K562 (cell line): ENCODE results near the gene PLTP. TPM values are rescaled to one million over a fixed set of nuclear protein-coding genes. Genes with fewer than 3 reads are reported as not detected.

Source experiments
- ATAC-seq: fragments of 200-7000 bp; cut with Tn5 transposase; 3 replicates; pipeline ENCODE4 v1.9.1; 2020; ENCODE audit warnings: moderate library complexity
- BruUV-seq: library from RNA; stranded (reverse); fragments of 400-500 nt; replicated peaks from 2 replicates; lab custom pipeline; 2021; lab: Mats Ljungman, UMichigan
- CTCF ChIA-PET: fragments of 300-600 bp; formaldehyde crosslinking; extraction: SDS; loops from one replicate; lab custom pipeline; 2021; ENCODE audit warnings: low intra/inter-chr PET ratio; lab: Yijun Ruan, JAX
- POLR2A ChIA-PET: fragments of 300-600, 350-650 bp; sonication (Branson Sonifier 250); formaldehyde crosslinking; extraction: SDS; loops from one replicate; lab custom pipeline; 2021; ENCODE audit warnings: antibody characterized with exemption, inconsistent platforms; lab: Yijun Ruan, JAX
- DNase-seq, 4 experiments: peaks; one replicate each; pipeline versions ENCODE4 v3.0.0 to v3.0.0-alpha.2; 2011 to 2018; ENCODE audit warnings: low spot score in 3 of 4, mixed read lengths in 3 of 4; ENCODE audit errors: extremely low read depth in 1 of 4
- FAIRE-seq: peaks from 2 replicates; lab custom pipeline; 2011; peaks lifted over from hg19 to GRCh38; lab: Jason Lieb, UNC
- H2AFZ ChIP-seq: 2 replicates; pipeline ENCODE4 v1.6.0; 2011; ENCODE audit warnings: low read depth, low read length, control low read depth, inconsistent platforms
- H3K27ac ChIP-seq: fragments of 200-600 bp; 3 replicates; pipeline ENCODE4 v1.8.0; 2011; ENCODE audit warnings: low read depth, mild to moderate bottlenecking, control low read depth, inconsistent platforms, low read length, moderate library complexity, mixed read lengths; ENCODE audit errors: extremely low read depth
- H3K27me3 ChIP-seq, 2 experiments: fragments of 300-600 bp in 1 of 2; 2 replicates in 1 of 2; 3 replicates in 1 of 2; pipeline versions ENCODE4 v1.6.0 to v1.8.0; 2011; ENCODE audit warnings: inconsistent platforms in 2 of 2, low read length in 2 of 2, mild to moderate bottlenecking in 1 of 2, mixed read lengths in 1 of 2, moderate library complexity in 1 of 2; ENCODE audit not compliant: control insufficient read depth in 2 of 2, insufficient read depth in 2 of 2
- H3K36me3 ChIP-seq: fragments of 300-600 bp; 3 replicates; pipeline ENCODE4 v1.8.0; 2011; ENCODE audit warnings: mild to moderate bottlenecking, low read length, inconsistent platforms; ENCODE audit not compliant: control insufficient read depth, insufficient read depth
- H3K4me1 ChIP-seq, 2 experiments: fragments of 200-600 bp in 1 of 2; replicated peaks in 1 of 2; 2 replicates in 1 of 2; 3 replicates in 1 of 2; pipeline versions ENCODE4 v1.5.1 to v1.8.0; 2011; ENCODE audit warnings: inconsistent platforms in 2 of 2, low read length in 2 of 2, mild to moderate bottlenecking in 1 of 2, mixed read lengths in 1 of 2, moderate library complexity in 1 of 2; ENCODE audit not compliant: control insufficient read depth in 2 of 2, insufficient read depth in 2 of 2
- H3K4me2 ChIP-seq: 2 replicates; pipeline ENCODE4 v1.6.1; 2011; ENCODE audit warnings: low read length, control low read depth, inconsistent platforms, mixed read lengths; ENCODE audit not compliant: insufficient read depth
- H3K4me3 ChIP-seq: fragments of 200-600 bp; sonication (generic), shearing (Covaris generic); 2 replicates; pipeline ENCODE4 v1.5.1; 2016; ENCODE audit warnings: control low read depth, inconsistent platforms
- H3K79me2 ChIP-seq: fragments of 200-600 bp; 3 replicates; pipeline ENCODE4 v1.8.0; 2011; ENCODE audit warnings: low read length, inconsistent platforms; ENCODE audit not compliant: control insufficient read depth, insufficient read depth
- H3K9ac ChIP-seq, 2 experiments: 2 replicates each; pipeline versions ENCODE4 v1.6.0 to v1.6.1; 2011; ENCODE audit warnings: low read depth in 2 of 2, low read length in 2 of 2, control low read depth in 1 of 2, inconsistent platforms in 1 of 2, mild to moderate bottlenecking in 1 of 2, mixed read lengths in 1 of 2; ENCODE audit not compliant: insufficient read depth in 1 of 2
- H3K9me1 ChIP-seq: one replicate; pipeline ENCODE4 v1.6.0; 2011; ENCODE audit warnings: inconsistent platforms, mild to moderate bottlenecking, low read length, moderate library complexity; ENCODE audit not compliant: control insufficient read depth, insufficient read depth
- H3K9me3 ChIP-seq: replicated peaks from 2 replicates; pipeline ENCODE4 v1.5.1; 2011; ENCODE audit warnings: low read depth, low read length, inconsistent platforms; ENCODE audit not compliant: control insufficient read depth, insufficient read depth
- H4K20me1 ChIP-seq: replicated peaks from 2 replicates; pipeline ENCODE4 v1.6.1; 2011; ENCODE audit warnings: low read length, inconsistent platforms, mixed read lengths; ENCODE audit not compliant: control insufficient read depth, insufficient read depth
- ATF3 ChIP-seq, 2 experiments: fragments of 450-650 bp in 1 of 2; sonication (generic) in 1 of 2; formaldehyde crosslinking in 1 of 2; IDR thresholded peaks in 1 of 2; conservative IDR thresholded peaks in 1 of 2; 2 replicates each; pipeline versions ENCODE4 v1.6.1 to v1.8.1; 2016 to 2023; ENCODE audit warnings: mild to moderate bottlenecking in 2 of 2, moderate library complexity in 2 of 2, inconsistent platforms in 1 of 2, missing genetic modification reagents in 1 of 2
- TSHZ1 ChIP-seq: fragments of 250-450 bp; sonication (Bioruptor Pico); IDR thresholded peaks from 2 replicates; pipeline ENCODE4 v1.4.0; 2020; ENCODE audit warnings: mild to moderate bottlenecking, moderate library complexity
- WGBS: fragments of 100-300 bp; shearing (Covaris generic); methylation state at CpG from one replicate; pipeline ENCODE4 v1.1.6; 2016; ENCODE audit warnings: low coverage, mixed read lengths; ENCODE audit not compliant: insufficient coverage; ENCODE audit errors: missing lambda C conversion rate; 5-methylcytosine and 5-hydroxymethylcytosine counted together
- in situ Hi-C: fragments of 300-500 bp; cut with MboI; formaldehyde crosslinking; loops from 4 replicates; pipeline ENCODE4 v1.15.0; 2018; ENCODE audit warnings: inconsistent platforms, mixed read lengths
- intact Hi-C: fragments of 100-400 bp; cut with micrococcal nuclease; formaldehyde crosslinking; loops from 2 replicates; pipeline ENCODE4 v1.14.2; 2022
- polyA plus RNA-seq, 8 experiments: library from polyadenylated mRNA; depleted of rRNA in 4 of 8; stranded (reverse) in 5 of 8; unstranded in 3 of 8; fragments of >200 nt; fragmentation: Nextera tagmentation in 2 of 8; fragmentation: Illumina TruSeq in 1 of 8; extraction: Ambion mirVana in 2 of 8; extraction: Trizol in 1 of 8; gene quantifications; 2 replicates each; pipeline versions ENCODE4 v1.2.1 to v1.2.3, GENCODE V29; 2011 to 2014; ENCODE audit warnings: inconsistent platforms in 1 of 8, missing spikeins in 1 of 8
- total RNA-seq, 7 experiments: library from RNA; depleted of rRNA in 6 of 7; stranded (reverse); fragments of >200 nt in 6 of 7; fragmentation: Illumina TruSeq in 2 of 7; extraction: Trizol in 2 of 7; gene quantifications; 2 replicates each; pipeline versions ENCODE4 v1.2.1 to v1.2.3, GENCODE V29; 2011 to 2021; ENCODE audit warnings: low replicate concordance in 1 of 7

The PLTP gene
- total and polyA plus RNA-seq, 9 of the 15 experiments (the other 6 are each of a cell fraction or from before 2014, with no cell fraction given): 2.8 to 29.3 (median 17.6) TPM

GRCh38 chr20:45905505-45906079, 6.4 kb downstream of the PLTP start:
- Histone ChIP-seq H3K4me1 (peaks cover 16 to 36% of the 10 kb centered on the region in 2 experiments), H4K20me1 (no peaks in the 10 kb centered on the region), H3K4me3 (no peak overlapping the region), H3K9me1 (no peaks in the 10 kb centered on the region), H3K9me3 (no peaks in the 10 kb centered on the region), H3K79me2 (peaks cover 12% of the 10 kb centered on the region), H3K27ac (no peak overlapping the region), H2AFZ (no peak overlapping the region), H3K4me2 (no peak overlapping the region), H3K27me3 (no peaks in the 10 kb centered on the region), H3K9ac (no peak overlapping the region), H3K36me3 (peaks cover 22% of the 10 kb centered on the region; the same call in 2 of the 3 replicates)
- ATAC-seq: no peak
- 72% methylated on average over 8 of the region's 8 CpGs for WGBS
- no TSS peak for BruUV-seq
- no peak for FAIRE-seq
- DNase-seq: no peak
- in situ Hi-C loops (no loop called here), intact Hi-C loops (no loop called here)
- ChIA-PET CTCF (no interaction called here), POLR2A (interaction anchor here (0.7 to 2.4 kb wide), 8 partner anchors 9 to 73 kb away, joined by 3 to 9 read pairs (median 4); partner anchors contain the start of genes PCIF1, SNX21 and ZSWIM1)
- peak; percentile 55 for TF ChIP-seq ATF3 (IDR thresholded peaks at IDR 0.05)
- TF ChIP-seq ATF3 (CRISPR knock-in tag; conservative IDR thresholded peaks at IDR 0.05): no peak
- no peak for TF ChIP-seq TSHZ1 (CRISPR knock-in tag)
